ENCODE measurements around the gene MMP28.

The MMP28 gene

GRCh38 chr17:35797370-35797769, 1.9 kb upstream of the MMP28 start:
- peak; percentile 17 for DNase-seq

- no peak for DNase-seq
These were observed 1.5 kb upstream of the MMP28 start for GRCh38 chr17:35796942-35797341.

- no peak for DNase-seq
These were observed 427 bp upstream of the MMP28 start for GRCh38 chr17:35795871-35796265.

- DNase-seq = peak; percentile 16
These were observed 2.2 kb downstream of the MMP28 start for GRCh38 chr17:35793257-35793656.

- DNase-seq = no peak
These were observed 3.6 kb downstream of the MMP28 start for GRCh38 chr17:35791681-35792350.

DNA sequence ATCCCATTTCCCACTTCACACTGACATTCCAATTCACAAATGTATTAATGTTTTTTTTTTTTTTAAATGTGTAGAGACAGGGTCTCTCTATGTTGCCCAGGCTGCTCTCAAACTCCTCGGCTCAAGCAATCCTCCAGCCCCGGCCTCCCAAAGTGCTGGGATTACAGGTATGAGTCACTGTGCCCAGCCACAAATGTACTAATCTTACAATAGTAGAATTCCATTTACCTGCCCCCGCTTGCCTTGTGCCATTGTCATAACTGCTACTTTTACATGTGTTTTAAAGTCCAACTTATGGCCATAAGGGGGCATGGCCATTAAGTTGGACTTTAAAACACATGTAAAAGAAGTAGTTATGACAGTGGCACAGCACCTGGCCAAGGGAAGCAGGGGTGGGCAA, 4.6 kb downstream of the MMP28 start:
- DNase-seq = no peak

DNA sequence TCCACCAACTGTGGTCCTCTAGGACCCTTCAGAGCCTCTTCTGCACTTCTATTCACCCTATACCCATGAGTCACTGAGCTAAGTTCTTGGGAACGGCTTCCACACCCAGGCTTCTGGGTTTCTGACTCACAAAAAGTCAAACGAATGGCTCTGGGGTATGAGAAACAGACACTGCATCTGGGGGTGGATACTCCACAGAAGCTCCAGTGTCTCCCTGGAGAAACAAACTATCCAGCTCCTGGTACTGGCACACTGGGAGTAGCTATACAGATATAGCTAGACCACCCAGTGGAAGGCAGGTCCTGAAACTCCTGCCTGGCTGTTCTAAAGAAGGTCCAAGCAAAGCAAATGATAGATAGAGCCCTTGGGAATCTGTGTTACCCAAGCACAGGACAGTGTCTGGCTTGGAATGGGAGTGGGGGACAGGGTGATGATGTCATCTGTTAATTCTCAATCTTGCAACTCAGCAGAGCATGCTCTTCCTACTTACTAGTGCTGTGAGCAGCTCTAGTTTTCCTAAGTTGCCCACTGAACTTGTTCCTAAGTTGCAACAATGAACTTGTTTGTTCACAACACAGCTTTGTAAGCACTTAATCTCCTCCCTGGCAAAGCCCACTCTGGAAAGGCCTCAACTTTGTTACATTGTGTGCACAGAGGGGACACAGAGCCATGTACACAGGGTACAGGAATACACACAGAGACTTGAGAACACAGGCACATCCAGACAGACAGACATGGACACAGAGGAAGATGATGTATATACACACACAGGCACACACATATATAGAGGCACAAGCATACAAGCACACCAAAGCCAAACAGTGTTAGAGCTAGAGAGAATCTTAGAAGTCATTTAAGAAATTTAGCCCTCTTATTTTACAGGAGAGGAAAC, 6.7 kb downstream of the MMP28 start:
- DNase-seq = no peak

- DNase-seq = no peak
These were observed 8.5 kb downstream of the MMP28 start for GRCh38 chr17:35786941-35787432.

GRCh38 chr17:35784895-35785294, 10.5 kb downstream of the MMP28 start:
- no peak for DNase-seq

DNA sequence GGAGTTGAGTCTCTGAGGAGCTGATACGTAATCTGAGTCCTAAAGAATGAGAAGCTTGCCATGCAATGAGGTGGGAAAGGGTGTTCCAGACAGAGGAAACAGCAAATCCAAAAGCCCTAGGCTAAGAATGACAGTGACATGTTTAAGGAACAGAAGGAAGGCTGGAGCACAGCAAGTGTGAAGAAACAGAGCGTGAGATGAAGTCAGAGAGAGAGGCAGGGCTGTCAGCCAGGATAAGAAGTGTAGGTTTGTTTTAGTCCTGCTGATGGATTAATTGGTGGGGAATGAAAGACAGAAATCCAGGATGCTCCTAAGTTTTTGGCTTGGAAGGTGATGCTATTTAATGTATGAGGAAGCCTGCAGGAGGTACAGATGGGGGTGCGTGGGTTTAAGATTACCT, 14.5 kb downstream of the MMP28 start:
- no peak for DNase-seq

DNA sequence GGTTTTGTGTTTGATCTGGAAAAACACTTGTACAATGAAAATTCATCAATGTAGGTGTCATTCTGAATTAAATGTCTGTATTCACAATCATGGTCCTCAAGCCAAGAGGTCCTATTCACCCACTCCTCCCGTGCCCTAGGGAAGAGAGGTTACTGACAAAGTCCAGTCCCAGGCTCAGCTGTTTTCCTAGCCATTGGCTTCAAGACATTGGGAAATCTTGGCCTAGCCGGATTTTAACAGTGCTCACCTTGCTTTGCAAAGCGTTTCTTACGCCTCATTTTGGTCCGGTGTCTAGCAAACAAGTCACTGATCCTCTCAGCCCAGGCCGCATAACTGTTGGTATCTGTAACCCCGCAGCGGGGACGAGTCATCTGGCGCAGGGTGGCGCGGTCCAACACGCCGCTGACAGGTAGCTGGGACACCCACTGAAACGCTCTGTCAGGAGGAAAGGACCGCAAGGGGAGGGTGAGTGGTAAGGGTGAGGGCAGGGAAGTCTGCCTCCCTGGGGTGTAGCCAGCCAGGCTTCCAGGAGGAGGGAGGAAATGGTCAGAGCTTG, 16.7 kb downstream of the MMP28 start:
- no peak for DNase-seq

DNA sequence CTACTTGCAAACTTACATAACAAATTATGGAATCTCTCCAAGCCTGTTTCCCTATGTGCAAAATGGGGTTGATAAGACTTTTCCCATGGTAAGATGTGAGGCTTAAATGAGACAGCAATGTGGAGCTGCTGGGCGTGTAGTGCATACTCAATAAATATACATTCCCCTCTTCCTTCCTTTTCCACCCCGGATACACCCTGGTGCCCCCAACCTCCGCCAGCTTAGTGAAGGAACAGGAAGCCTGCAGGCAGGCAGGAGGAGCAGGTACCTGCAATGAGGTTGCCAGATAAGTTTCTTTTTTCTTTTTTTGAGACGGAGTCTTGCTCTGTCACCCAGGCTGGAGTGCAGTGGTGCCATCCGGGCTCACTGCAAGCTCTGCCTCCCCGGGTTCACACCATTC, 19.9 kb downstream of the MMP28 start:
- DNase-seq = no peak

GRCh38 chr17:35775039-35775438, 20.4 kb downstream of the MMP28 start:
- DNase-seq = no peak

DNA sequence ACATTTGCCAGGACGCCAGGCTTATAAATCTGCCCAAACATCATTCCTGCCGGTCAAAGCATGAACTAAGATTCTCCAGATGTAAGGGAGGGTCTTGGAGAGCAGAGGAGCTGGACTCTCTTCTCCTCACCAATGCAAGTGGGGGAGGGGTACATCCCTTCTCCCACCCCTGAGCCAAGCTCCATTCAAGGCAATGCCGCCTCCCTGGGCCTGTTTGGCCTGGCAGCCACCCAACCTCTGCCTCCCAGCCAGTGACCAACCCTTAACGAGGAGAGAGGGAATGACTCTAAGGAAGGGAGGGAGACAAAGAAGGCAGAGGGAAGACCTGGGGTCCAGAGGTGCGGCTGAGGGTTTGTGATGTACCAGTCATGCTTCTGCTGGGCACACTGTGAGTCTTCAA, 20.9 kb downstream of the MMP28 start:
- no peak for DNase-seq

DNA sequence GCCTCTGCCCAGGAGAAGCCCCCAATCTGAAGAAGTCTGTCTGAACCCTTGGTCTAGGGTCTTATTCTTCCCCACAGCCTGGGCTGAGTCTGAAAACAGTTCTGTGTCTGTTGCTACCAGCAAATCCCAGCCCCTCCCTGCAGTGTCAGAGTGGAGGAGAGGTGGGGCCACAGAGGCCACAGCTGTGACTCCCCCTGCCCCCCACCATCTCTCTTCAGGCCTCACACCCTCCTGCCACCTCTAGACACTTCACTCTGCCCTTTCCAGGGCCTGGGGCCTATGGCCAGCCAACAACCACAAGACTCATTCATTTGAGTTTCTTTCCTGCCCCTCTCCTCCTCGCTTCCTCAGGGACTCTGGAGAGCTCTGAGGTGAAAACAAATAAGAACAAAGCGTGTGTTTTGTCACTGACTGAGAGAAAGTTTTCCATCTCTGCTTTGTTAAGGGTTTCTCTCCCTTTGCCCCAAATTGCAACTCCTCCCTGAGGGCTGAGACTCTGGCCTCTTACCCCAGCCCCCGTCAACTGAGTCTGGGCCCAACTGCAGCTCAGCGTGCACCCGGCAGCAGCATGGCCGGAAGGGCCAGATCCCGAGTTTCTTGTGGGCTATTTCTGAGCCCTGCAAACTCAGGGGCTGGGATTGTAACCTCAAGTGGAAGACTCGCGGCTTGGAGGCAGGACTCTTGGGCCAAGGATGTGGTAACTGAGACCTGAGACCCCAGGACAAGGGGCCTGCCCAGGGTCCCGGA, 21.6 kb downstream of the MMP28 start:
- no peak for DNase-seq

GRCh38 chr17:35773129-35773528, 22.3 kb downstream of the MMP28 start:
- no peak for DNase-seq

- no peak for DNase-seq
These were observed 25.4 kb downstream of the MMP28 start for GRCh38 chr17:35769895-35770486.

GRCh38 chr17:35768797-35769196, 26.6 kb downstream of the MMP28 start:
- no peak for DNase-seq

DNA sequence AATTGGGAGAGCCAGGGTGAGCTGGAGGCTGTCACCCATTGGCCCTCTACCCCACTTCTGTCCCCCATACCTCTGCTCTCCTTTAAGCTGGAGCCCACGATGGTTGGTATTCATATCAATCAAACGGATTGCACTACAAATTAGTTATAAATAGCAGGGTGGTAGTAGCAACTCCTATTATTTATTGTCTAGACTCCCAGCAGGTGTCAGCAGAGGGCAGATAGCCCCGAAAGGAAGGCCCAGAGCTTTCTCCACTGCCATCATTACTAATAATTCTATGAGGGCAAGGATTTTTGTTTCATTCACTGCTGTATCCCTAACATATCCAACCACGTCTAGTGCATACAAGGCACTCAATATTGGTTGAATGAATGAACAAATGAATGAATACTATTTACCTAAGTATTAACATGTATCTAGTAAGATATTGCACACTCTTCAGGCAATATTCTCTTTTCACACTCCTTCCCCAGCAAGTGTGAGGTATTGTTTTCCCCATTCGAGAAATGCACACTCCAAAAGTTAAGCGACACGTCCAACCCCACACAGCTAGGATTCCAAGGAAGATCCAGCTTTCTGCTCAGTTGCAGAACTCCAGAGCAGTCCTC, 28.4 kb downstream of the MMP28 start:
- no peak for DNase-seq

GRCh38 chr17:35766489-35766877, 29.0 kb downstream of the MMP28 start:
- DNase-seq = no peak

DNA sequence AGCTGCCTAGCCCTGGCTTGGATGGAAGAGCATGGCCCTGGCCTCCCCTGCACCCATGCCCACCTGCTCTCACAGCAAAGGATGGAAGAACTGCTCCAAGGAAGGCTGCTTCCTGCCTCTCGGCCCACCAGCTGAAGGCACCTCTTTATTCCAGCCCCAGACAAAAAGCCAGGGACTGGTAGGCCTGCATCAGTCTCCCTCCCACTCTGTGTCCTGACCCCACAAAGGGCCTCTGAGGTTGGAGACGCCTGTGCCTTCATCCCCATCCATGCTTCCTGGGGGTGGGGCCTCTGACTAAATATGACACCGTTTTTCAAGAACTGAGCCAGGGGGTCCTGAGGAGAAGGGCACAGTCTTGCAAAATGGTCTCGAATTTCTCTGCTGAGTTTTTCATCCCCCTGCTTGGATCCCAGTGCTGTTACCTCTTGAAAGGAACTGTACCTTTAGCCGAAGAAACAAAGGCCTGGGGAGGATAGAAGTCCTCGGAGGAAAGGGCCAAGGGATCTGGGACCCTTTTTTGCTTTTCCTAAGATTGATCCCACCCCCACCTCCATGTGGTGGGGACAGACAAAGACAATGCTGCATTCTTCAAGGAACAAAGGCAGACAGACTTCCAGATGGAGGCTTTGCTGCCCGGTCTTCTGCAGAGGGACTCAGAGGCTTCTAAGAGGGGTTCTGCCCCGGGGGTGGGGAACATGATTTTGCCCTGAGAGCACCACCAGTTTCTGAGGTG, 29.5 kb downstream of the MMP28 start:
- no peak for DNase-seq
